Epithelial cell of proximal tubule (primary cell): ENCODE data around the gene PAK1. TPM values are rescaled to one million over a fixed set of nuclear protein-coding genes. Genes with fewer than 3 reads are reported as not detected.

Experiments used
- DNase-seq: peaks from one replicate; pipeline ENCODE4 v3.0.0-alpha.2; 2011; ENCODE audit warnings: low read depth
- H3K4me3 ChIP-seq: 2 replicates; pipeline ENCODE4 v1.5.1; 2011; ENCODE audit warnings: low read depth, mild to moderate bottlenecking, low read length
- total RNA-seq: library from RNA; depleted of rRNA; stranded (reverse); fragments of >200 nt; gene quantifications from 2 replicates; pipeline ENCODE4 v1.2.3, GENCODE V29; 2015
- TF ChIP-seq, protein P1 (sequence below): conservative IDR thresholded peaks from 2 replicates; pipeline ENCODE4 v1.5.1; 2012; ENCODE audit warnings: low read depth, mild to moderate bottlenecking, low read length

Gene PAK1
- total RNA-seq, 1 donor from 2014 or later: 38.8 TPM

GRCh38 chr11:77515063-77515462 lies 41.2 kb upstream of the PAK1 start:
- no peak for DNase-seq
- H3K4me3 ChIP-seq: no peak overlapping the region
- TF ChIP-seq, protein P1, sequence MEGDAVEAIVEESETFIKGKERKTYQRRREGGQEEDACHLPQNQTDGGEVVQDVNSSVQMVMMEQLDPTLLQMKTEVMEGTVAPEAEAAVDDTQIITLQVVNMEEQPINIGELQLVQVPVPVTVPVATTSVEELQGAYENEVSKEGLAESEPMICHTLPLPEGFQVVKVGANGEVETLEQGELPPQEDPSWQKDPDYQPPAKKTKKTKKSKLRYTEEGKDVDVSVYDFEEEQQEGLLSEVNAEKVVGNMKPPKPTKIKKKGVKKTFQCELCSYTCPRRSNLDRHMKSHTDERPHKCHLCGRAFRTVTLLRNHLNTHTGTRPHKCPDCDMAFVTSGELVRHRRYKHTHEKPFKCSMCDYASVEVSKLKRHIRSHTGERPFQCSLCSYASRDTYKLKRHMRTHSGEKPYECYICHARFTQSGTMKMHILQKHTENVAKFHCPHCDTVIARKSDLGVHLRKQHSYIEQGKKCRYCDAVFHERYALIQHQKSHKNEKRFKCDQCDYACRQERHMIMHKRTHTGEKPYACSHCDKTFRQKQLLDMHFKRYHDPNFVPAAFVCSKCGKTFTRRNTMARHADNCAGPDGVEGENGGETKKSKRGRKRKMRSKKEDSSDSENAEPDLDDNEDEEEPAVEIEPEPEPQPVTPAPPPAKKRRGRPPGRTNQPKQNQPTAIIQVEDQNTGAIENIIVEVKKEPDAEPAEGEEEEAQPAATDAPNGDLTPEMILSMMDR: no peak

DNA sequence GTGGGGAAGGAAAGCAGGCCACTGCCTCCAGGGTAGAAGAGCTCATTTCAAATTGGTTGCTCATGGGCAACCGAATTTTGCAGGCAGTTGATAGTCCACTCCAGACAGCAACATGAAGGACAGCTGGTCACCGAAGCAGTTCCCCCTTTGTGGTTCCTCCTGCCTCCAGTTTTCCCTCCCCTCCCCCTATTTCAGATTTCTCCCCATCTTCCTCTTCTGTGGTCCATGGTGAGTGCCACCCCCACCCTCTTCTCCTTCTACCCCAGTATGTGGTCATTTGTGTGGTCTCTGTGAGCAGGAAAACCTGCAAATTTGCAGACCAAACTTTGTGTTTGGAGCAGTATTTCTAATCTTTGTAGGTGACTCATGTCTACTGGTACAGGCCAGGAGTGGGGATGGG lies 38.2 kb upstream of the PAK1 start:
- TF ChIP-seq, protein P1: no peak
- no peak overlapping the region for H3K4me3 ChIP-seq
- no peak for DNase-seq

GRCh38 chr11:77510851-77511250 lies 37.0 kb upstream of the PAK1 start:
- TF ChIP-seq, protein P1: no peak
- H3K4me3 ChIP-seq: no peak overlapping the region
- DNase-seq: no peak

DNA sequence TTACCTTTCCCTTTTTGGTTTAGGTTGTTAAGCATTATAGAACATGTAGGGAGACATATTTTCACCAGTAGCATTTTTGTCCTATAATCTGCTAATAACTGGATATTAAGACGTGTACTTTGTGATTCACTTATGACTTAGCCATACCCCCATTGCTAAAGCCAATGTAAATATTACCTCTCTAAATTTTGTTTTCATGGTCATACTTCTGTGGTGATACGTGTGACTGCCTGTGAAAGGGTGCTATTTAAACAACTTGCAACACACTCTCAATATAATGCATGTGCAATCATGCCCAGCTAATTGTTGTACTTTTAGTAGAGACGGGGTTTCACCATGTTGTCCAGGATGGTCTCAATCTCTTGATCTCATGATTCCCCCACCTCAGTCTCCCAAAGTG lies 36.2 kb upstream of the PAK1 start:
- no peak overlapping the region for H3K4me3 ChIP-seq
- DNase-seq: no peak
- TF ChIP-seq, protein P1: no peak

- TF ChIP-seq, protein P1: peak; percentile 24
- no peak overlapping the region for H3K4me3 ChIP-seq
- DNase-seq: no peak
These were observed 34.1 kb upstream of the PAK1 start for GRCh38 chr11:77508019-77508418.

- DNase-seq: no peak
- TF ChIP-seq, protein P1: no peak
- no peak overlapping the region for H3K4me3 ChIP-seq
These were observed 33.0 kb upstream of the PAK1 start for GRCh38 chr11:77506857-77507256.

GRCh38 chr11:77505956-77506355 lies 32.1 kb upstream of the PAK1 start:
- no peak overlapping the region for H3K4me3 ChIP-seq
- TF ChIP-seq, protein P1: no peak
- DNase-seq: no peak
